HCT116 (cell line): Measurements from ENCODE around the gene SMOC1. TPM values are rescaled to one million over a fixed set of nuclear protein-coding genes. Genes with fewer than 3 reads are reported as not detected.

Source experiments
- ATAC-seq: fragments of 200-7000 bp; cut with Tn5 transposase; 2 replicates; pipeline ENCODE4 v1.9.1; 2020; ENCODE audit warnings: mild to moderate bottlenecking, moderate library complexity
- BruUV-seq: library from RNA; stranded (reverse); fragments of 400-500 nt; replicated peaks from 2 replicates; lab custom pipeline; 2021; lab: Mats Ljungman, UMichigan
- CTCF ChIA-PET: fragments of 300-600 bp; sonication (Branson Sonifier 250); formaldehyde crosslinking; loops from one replicate; lab custom pipeline; 2021; ENCODE audit warnings: antibody characterized with exemption; lab: Charles Lee
- POLR2A ChIA-PET: fragments of 300-600, 350-600 bp; sonication (Branson Sonifier 250); formaldehyde crosslinking; loops from one replicate; lab custom pipeline; 2021; ENCODE audit warnings: antibody characterized with exemption; lab: Charles Lee
- RAD21 ChIA-PET, 2 experiments: fragments of 300-600 bp; sonication (Branson Sonifier 250); formaldehyde crosslinking; loops; one replicate each; lab custom pipeline; 2023; ENCODE audit warnings: low total read pairs in 2 of 2; ENCODE audit not compliant: uncharacterized antibody in 2 of 2, unreplicated experiment in 2 of 2, low non-redundant PET in 1 of 2; lab: Charles Lee
- DNase-seq: peaks from one replicate; pipeline ENCODE4 v3.0.0-alpha.2; 2010; ENCODE audit warnings: low read depth, low spot score
- H2AFZ ChIP-seq: fragments of 200-600 bp; shearing (Covaris generic), sonication (generic); 2 replicates; pipeline ENCODE4 v1.6.1; 2017; ENCODE audit warnings: low read depth, mixed run types, mixed read lengths, antibody characterized with exemption, low read length; ENCODE audit not compliant: poor library complexity, severe bottlenecking
- H3K27ac ChIP-seq: 2 replicates; pipeline ENCODE4 v1.5.1; 2012; ENCODE audit warnings: low read depth, low read length
- H3K27me3 ChIP-seq: fragments of 200-600 bp; sonication (generic); 2 replicates; pipeline ENCODE4 v1.6.1; 2016; ENCODE audit warnings: mixed run types, low read length, mixed read lengths; ENCODE audit not compliant: insufficient read depth
- H3K36me3 ChIP-seq, 2 experiments: fragments of 200-500 bp in 1 of 2; fragments of 200-600 bp in 1 of 2; sonication (Bioruptor generic) in 1 of 2; sonication (generic) in 1 of 2; 2 replicates each; pipeline versions ENCODE4 v1.5.1 to v1.6.1; 2014 to 2016; ENCODE audit warnings: low read length in 2 of 2, inconsistent platforms in 1 of 2, mixed read lengths in 1 of 2, mixed run types in 1 of 2; ENCODE audit not compliant: insufficient read depth in 2 of 2, control insufficient read depth in 1 of 2
- H3K4me1 ChIP-seq, 2 experiments: fragments of 200-600 bp in 1 of 2; sonication (generic) in 1 of 2; 2 replicates each; pipeline versions ENCODE4 v1.5.1 to v1.6.1; 2012 to 2017; ENCODE audit warnings: low read length in 2 of 2, inconsistent platforms in 1 of 2, mild to moderate bottlenecking in 1 of 2, mixed read lengths in 1 of 2, mixed run types in 1 of 2, moderate library complexity in 1 of 2; ENCODE audit not compliant: insufficient read depth in 2 of 2, control insufficient read depth in 1 of 2
- H3K4me2 ChIP-seq: fragments of 200-600 bp; sonication (generic); 2 replicates; pipeline ENCODE4 v1.6.1; 2017; ENCODE audit warnings: mixed run types, low read length, mixed read lengths
- H3K4me3 ChIP-seq, 2 experiments: fragments of 200-600 bp in 1 of 2; sonication (generic) in 1 of 2; replicated peaks in 1 of 2; 2 replicates each; pipeline ENCODE4 v1.5.1; 2011 to 2016; ENCODE audit warnings: low read length in 2 of 2, control low read depth in 1 of 2, low read depth in 1 of 2, mild to moderate bottlenecking in 1 of 2, mixed read lengths in 1 of 2, mixed run types in 1 of 2
- H3K79me2 ChIP-seq: fragments of 200-600 bp; sonication (generic); 2 replicates; pipeline ENCODE4 v1.6.1; 2017; ENCODE audit warnings: mild to moderate bottlenecking, mixed run types, low read length, moderate library complexity, mixed read lengths; ENCODE audit not compliant: insufficient read depth
- H3K9ac ChIP-seq: fragments of 200-600 bp; sonication (generic); 2 replicates; pipeline ENCODE4 v1.6.1; 2016; ENCODE audit warnings: low read length, mixed read lengths
- H3K9me2 ChIP-seq: fragments of 200-600 bp; sonication (generic), shearing (Covaris generic); 2 replicates; pipeline ENCODE4 v1.6.1; 2017; ENCODE audit warnings: mixed run types, mild to moderate bottlenecking, moderate library complexity; ENCODE audit not compliant: insufficient read depth
- H3K9me3 ChIP-seq, 2 experiments: fragments of 200-500 bp in 1 of 2; fragments of 200-600 bp in 1 of 2; sonication (Bioruptor generic) in 1 of 2; sonication (generic) in 1 of 2; 2 replicates each; pipeline ENCODE4 v1.6.1; 2014 to 2017; ENCODE audit warnings: low read length in 2 of 2, mixed read lengths in 2 of 2, inconsistent platforms in 1 of 2, low read depth in 1 of 2, mild to moderate bottlenecking in 1 of 2, mixed run types in 1 of 2, moderate library complexity in 1 of 2; ENCODE audit not compliant: control insufficient read depth in 1 of 2, insufficient read depth in 1 of 2
- H4K20me1 ChIP-seq: fragments of 200-600 bp; sonication (generic), shearing (Covaris generic); 2 replicates; pipeline ENCODE4 v1.6.1; 2017; ENCODE audit warnings: mixed run types, mild to moderate bottlenecking, moderate library complexity; ENCODE audit not compliant: insufficient read depth
- CEBPB ChIP-seq: IDR thresholded peaks from 2 replicates; pipeline ENCODE4 v1.6.1; 2012; ENCODE audit warnings: low read depth
- CTCF ChIP-seq, 3 experiments: fragments of 200-600 bp in 1 of 3; sonication (generic) in 1 of 3; IDR thresholded peaks in 2 of 3; conservative IDR thresholded peaks in 1 of 3; 2 replicates each; pipeline ENCODE4 v1.5.1; 2012 to 2017; ENCODE audit warnings: low read depth in 2 of 3, low read length in 2 of 3, antibody characterized with exemption in 1 of 3, borderline replicate concordance in 1 of 3, control low read depth in 1 of 3, mild to moderate bottlenecking in 1 of 3, mixed read lengths in 1 of 3, mixed run types in 1 of 3, moderate library complexity in 1 of 3; ENCODE audit not compliant: insufficient read depth in 1 of 3
- EZH2phosphoT487 ChIP-seq: fragments of 200-600 bp; IDR thresholded peaks from 2 replicates; pipeline ENCODE4 v1.6.1; 2018; ENCODE audit warnings: antibody characterized with exemption, borderline replicate concordance
- FOSL1 ChIP-seq: IDR thresholded peaks from 2 replicates; pipeline ENCODE4 v1.6.1; 2012; ENCODE audit warnings: low read depth
- POLR2AphosphoS5 ChIP-seq: IDR thresholded peaks from 2 replicates; pipeline ENCODE4 v1.6.1; 2011; ENCODE audit warnings: mild to moderate bottlenecking, low read depth, low read length, moderate library complexity
- RAD21 ChIP-seq: IDR thresholded peaks from 2 replicates; pipeline ENCODE4 v1.6.1; 2012; ENCODE audit warnings: low read depth, mild to moderate bottlenecking
- SP1 ChIP-seq: IDR thresholded peaks from 2 replicates; pipeline ENCODE4 v1.6.1; 2012; ENCODE audit warnings: low read depth
- SRF ChIP-seq: IDR thresholded peaks from 2 replicates; pipeline ENCODE4 v1.6.1; 2012; ENCODE audit warnings: low read depth
- YY1 ChIP-seq: IDR thresholded peaks from 2 replicates; pipeline ENCODE4 v1.6.1; 2011; ENCODE audit warnings: low read length, low read depth, moderate library complexity, mild to moderate bottlenecking; ENCODE audit not compliant: insufficient replicate concordance; ENCODE audit errors: extremely low read depth
- ZNF274 ChIP-seq: fragments of 200-500 bp; sonication (Bioruptor generic); IDR thresholded peaks from 2 replicates; pipeline ENCODE4 v1.6.1; 2014; ENCODE audit warnings: mild to moderate bottlenecking, low read depth, low read length, inconsistent platforms
- intact Hi-C: fragments of 100-400 bp; cut with micrococcal nuclease; formaldehyde crosslinking; loops from 2 replicates; pipeline ENCODE4 v1.10.0; 2022
- total RNA-seq: library from RNA; stranded (reverse); gene quantifications from one replicate; pipeline ENCODE4 v1.2.1, GENCODE V29; 2021; ENCODE audit not compliant: unreplicated experiment
- TF ChIP-seq, protein P1 (sequence below): IDR thresholded peaks from 2 replicates; pipeline ENCODE4 v1.6.1; 2012

Gene SMOC1
- total RNA-seq, 1 experiment from 2014 or later = not detected

GRCh38 chr14:69933623-69934275 is 54.5 kb downstream of the SMOC1 start:
- H3K9me3 ChIP-seq = no peaks in the 10 kb centered on the region
- H4K20me1 ChIP-seq = no peaks in the 10 kb centered on the region
- ATAC-seq (no peak), DNase-seq (no peak)
- H3K4me1 ChIP-seq = no peaks in the 10 kb centered on the region
- no TSS peak for BruUV-seq
- no peak for TF ChIP-seq EZH2phosphoT487
- no peak for TF ChIP-seq RAD21
- TF ChIP-seq, protein P1, sequence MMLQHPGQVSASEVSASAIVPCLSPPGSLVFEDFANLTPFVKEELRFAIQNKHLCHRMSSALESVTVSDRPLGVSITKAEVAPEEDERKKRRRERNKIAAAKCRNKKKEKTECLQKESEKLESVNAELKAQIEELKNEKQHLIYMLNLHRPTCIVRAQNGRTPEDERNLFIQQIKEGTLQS = no peak
- TF ChIP-seq CTCF (IDR thresholded peaks at IDR 0.05 in 2 of 3, conservative IDR thresholded peaks at IDR 0.05 in 1 of 3; ENCODE audit: borderline replicate concordance in 1 of 3, insufficient read depth in 1 of 3, low read depth in 2 of 3, low read length in 2 of 3) = no peak
- no peak for TF ChIP-seq POLR2AphosphoS5
- no peak for TF ChIP-seq SP1
- TF ChIP-seq ZNF274 = no peak
- no peak for TF ChIP-seq FOSL1
- no peak for TF ChIP-seq CEBPB
- TF ChIP-seq YY1 = no peak
- no peak for TF ChIP-seq SRF
- H3K27me3 ChIP-seq = peaks cover 79% of the 10 kb centered on the region
- no peaks in the 10 kb centered on the region for H3K36me3 ChIP-seq
- no peak overlapping the region for H3K4me3 ChIP-seq
- no peak overlapping the region for H3K27ac ChIP-seq
- intact Hi-C loops = no loop called here
- ChIA-PET POLR2A (no interaction called here), CTCF (no interaction called here), RAD21 (no interaction called here)
- no peaks in the 10 kb centered on the region for H3K9me2 ChIP-seq
- H2AFZ ChIP-seq = no peak overlapping the region
- H3K4me2 ChIP-seq = no peak overlapping the region
- no peaks in the 10 kb centered on the region for H3K79me2 ChIP-seq
- H3K9ac ChIP-seq = no peak overlapping the region
